Psoas muscle (tissue), 8 donors: ENCODE data around the gene ADGRE1. TPM values are rescaled to one million over a fixed set of nuclear protein-coding genes. Genes with fewer than 3 reads are reported as not detected.

ENCODE experiments used
- ATAC-seq, 4 donors: fragments of 200-7000 bp; cut with Tn5 transposase; one replicate each; pipeline ENCODE4 v1.9.1; 2020; ENCODE audit warnings: moderate library complexity in 3 of 4, mild to moderate bottlenecking in 2 of 4
- DNase-seq, 2 donors: peaks; one replicate each; pipeline ENCODE4 v3.0.0-alpha.2; 2020
- H3K27ac ChIP-seq: fragments of 200-600 bp; one replicate; pipeline ENCODE4 v1.8.0; 2022
- H3K27me3 ChIP-seq, 3 donors: fragments of 200-600 bp in 1 of 3; one replicate each; pipeline versions ENCODE4 v1.6.1 to v1.8.0; 2013 to 2022; ENCODE audit warnings: low read length in 2 of 3, mild to moderate bottlenecking in 2 of 3, moderate library complexity in 1 of 3; ENCODE audit not compliant: insufficient read depth in 3 of 3
- H3K36me3 ChIP-seq, 2 donors: fragments of 200-600 bp in 1 of 2; one replicate each; pipeline versions ENCODE4 v1.6.1 to v1.8.0; 2013 to 2022; ENCODE audit warnings: low read depth in 1 of 2, mild to moderate bottlenecking in 1 of 2, moderate library complexity in 1 of 2; ENCODE audit not compliant: insufficient read depth in 1 of 2
- H3K4me1 ChIP-seq: fragments of 200-600 bp; one replicate; pipeline ENCODE4 v1.8.0; 2022
- H3K4me3 ChIP-seq: fragments of 200-600 bp; one replicate; pipeline ENCODE4 v1.8.0; 2022; ENCODE audit warnings: mild to moderate bottlenecking
- H3K9me3 ChIP-seq: fragments of 200-600 bp; one replicate; pipeline ENCODE4 v1.8.0; 2022
- WGBS, 3 donors: extraction: QIAGEN DNeasy Blood & Tissue Kit; methylation state at CpG; one replicate each; pipeline versions ENCODE4 v1.1.6 to v1.1.7; 2013; 5-methylcytosine and 5-hydroxymethylcytosine counted together
- intact Hi-C, 2 donors: fragments of 100-400 bp; cut with DNase I; formaldehyde crosslinking; loops; one replicate each; pipeline versions ENCODE4 v1.11.0 to v1.14.2; 2022
- long read RNA-seq, 2 donors: library from polyadenylated mRNA; unstranded; transcript quantifications; one replicate each; pipeline ENCODE4 v2.0.0, GENCODE V29; 2021
- polyA plus RNA-seq, 3 donors: library from polyadenylated mRNA; stranded (reverse); fragments of 200-250 nt; gene quantifications; one replicate each; pipeline ENCODE4 v1.2.3, GENCODE V29; 2013
- total RNA-seq, 4 donors: library from RNA; stranded (reverse); fragmentation: NEBNext Ultra II Directional in 2 of 4; extraction: Animal tissue kit (Norgen Biotek cat#: 25700) in 2 of 4; gene quantifications; one replicate each; pipeline versions ENCODE4 v1.2.1 to v1.2.4, GENCODE V29; 2021 to 2023
- TF ChIP-seq, protein P1 (sequence below): fragments of 200-600 bp; IDR thresholded peaks from one replicate; pipeline ENCODE4 v1.8.0; 2022; ENCODE audit warnings: antibody characterized with exemption
- donor health status: healthy with polysubstance abuse.
- donor health status: DM: no; HTN: no; CAD: no; lungs with moderate emphysema.
- donor health status: Bipolar disorder and iron deficiency.
- donor health status: healthy.
- donor health status: DM: yes; HTN: yes; CAD: no.
- donor health status: DM: no; HTN: no; CAD: no.
- donor health status: DM: no; HTN: no; CAD: no.
- donor health status: DM: yes; HTN: yes; CAD: no.

The ADGRE1 gene, protein sequence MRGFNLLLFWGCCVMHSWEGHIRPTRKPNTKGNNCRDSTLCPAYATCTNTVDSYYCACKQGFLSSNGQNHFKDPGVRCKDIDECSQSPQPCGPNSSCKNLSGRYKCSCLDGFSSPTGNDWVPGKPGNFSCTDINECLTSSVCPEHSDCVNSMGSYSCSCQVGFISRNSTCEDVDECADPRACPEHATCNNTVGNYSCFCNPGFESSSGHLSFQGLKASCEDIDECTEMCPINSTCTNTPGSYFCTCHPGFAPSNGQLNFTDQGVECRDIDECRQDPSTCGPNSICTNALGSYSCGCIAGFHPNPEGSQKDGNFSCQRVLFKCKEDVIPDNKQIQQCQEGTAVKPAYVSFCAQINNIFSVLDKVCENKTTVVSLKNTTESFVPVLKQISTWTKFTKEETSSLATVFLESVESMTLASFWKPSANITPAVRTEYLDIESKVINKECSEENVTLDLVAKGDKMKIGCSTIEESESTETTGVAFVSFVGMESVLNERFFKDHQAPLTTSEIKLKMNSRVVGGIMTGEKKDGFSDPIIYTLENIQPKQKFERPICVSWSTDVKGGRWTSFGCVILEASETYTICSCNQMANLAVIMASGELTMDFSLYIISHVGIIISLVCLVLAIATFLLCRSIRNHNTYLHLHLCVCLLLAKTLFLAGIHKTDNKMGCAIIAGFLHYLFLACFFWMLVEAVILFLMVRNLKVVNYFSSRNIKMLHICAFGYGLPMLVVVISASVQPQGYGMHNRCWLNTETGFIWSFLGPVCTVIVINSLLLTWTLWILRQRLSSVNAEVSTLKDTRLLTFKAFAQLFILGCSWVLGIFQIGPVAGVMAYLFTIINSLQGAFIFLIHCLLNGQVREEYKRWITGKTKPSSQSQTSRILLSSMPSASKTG
- total RNA-seq (under 1 TPM in 2 of 4 donors, not detected in 2; 0.39 to 0.42 TPM), polyA plus RNA-seq (under 1 TPM in 2 of 3 donors, not detected in 1; 0.03 to 0.04 TPM)
- long read RNA-seq, donor 1: 0 reads
- long read RNA-seq, donor 2: 0 reads

DNA sequence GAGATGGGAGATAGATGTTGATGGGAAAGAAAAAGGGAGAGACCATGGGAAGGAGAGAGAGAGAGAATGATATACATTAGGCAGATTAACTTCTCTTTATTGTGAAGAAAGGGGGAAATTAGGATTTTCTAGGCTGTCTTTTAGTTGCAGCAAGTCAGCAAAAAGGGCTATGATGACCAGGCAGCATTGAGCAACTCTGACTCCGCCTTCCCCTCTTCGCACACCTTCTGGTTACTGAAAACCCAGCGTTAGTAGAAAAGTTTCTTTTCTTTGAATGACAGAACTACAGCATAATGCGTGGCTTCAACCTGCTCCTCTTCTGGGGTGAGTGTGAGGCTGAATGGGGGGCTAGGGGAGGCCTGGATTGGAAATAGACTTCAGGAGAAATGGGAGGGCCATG, at the start of gene ADGRE1:
ADGRE1 (plus strand) TSS at position 264 of the 400 bp plus-strand sequence; CDS start at position 294, 30 bp downstream.
- peaks cover 0 to 3% (median 2%) of the 10 kb centered on the region in 3 donors for H3K27me3 ChIP-seq
- TF ChIP-seq, protein P1, sequence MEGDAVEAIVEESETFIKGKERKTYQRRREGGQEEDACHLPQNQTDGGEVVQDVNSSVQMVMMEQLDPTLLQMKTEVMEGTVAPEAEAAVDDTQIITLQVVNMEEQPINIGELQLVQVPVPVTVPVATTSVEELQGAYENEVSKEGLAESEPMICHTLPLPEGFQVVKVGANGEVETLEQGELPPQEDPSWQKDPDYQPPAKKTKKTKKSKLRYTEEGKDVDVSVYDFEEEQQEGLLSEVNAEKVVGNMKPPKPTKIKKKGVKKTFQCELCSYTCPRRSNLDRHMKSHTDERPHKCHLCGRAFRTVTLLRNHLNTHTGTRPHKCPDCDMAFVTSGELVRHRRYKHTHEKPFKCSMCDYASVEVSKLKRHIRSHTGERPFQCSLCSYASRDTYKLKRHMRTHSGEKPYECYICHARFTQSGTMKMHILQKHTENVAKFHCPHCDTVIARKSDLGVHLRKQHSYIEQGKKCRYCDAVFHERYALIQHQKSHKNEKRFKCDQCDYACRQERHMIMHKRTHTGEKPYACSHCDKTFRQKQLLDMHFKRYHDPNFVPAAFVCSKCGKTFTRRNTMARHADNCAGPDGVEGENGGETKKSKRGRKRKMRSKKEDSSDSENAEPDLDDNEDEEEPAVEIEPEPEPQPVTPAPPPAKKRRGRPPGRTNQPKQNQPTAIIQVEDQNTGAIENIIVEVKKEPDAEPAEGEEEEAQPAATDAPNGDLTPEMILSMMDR: no peak
- no peak within 1 kb of the TSS for H3K27ac ChIP-seq
- no peaks in the 10 kb centered on the region for H3K36me3 ChIP-seq
- WGBS, 3 donors: 62 to 79% (median 67%) methylated on average over 4 of the region's 4 CpGs
- H3K9me3 ChIP-seq: no peaks in the 10 kb centered on the region
- H3K4me1 ChIP-seq: no peaks in the 10 kb centered on the region
- intact Hi-C loops: no loop called here
- no peak within 1 kb of the TSS for H3K4me3 ChIP-seq
- DNase-seq: no peak
- ATAC-seq: no peak

DNA sequence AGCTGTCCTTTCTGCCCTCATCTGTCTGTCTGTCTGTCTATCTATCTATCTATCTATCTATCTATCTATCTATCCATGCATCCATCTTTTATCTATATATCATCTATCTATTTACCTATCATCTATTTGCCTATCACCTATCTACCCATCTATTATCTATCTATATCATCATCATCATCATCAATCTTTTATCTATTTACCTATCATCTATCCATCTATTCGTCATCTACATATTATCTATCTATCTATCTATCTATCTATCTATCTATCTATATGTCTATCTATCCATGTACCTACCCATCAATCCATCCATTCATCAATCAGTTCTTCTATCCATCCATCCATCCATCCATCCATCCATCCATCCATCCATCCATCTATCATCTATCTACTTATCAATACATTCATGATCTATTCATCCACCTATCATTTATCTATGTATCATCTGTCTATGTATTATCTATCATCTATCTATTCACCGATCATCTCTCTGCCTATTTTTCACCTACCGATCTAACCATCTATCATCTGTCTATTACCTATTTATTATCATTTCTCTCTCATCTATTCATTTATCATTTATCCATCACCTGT, 49.2 kb upstream of the ADGRE1 start:
- no peaks in the 10 kb centered on the region for H3K9me3 ChIP-seq
- intact Hi-C loops: no loop called here
- no peaks in the 10 kb centered on the region for H3K27me3 ChIP-seq
- TF ChIP-seq, protein P1: no peak
- no peak overlapping the region for H3K4me3 ChIP-seq
- no peaks in the 10 kb centered on the region for H3K36me3 ChIP-seq
- ATAC-seq (no peak), DNase-seq (no peak)
- WGBS, 3 donors: 82 to 87% (median 82%) methylated on average over 3 of the region's 3 CpGs
- no peaks in the 10 kb centered on the region for H3K4me1 ChIP-seq
- no peak overlapping the region for H3K27ac ChIP-seq

DNA sequence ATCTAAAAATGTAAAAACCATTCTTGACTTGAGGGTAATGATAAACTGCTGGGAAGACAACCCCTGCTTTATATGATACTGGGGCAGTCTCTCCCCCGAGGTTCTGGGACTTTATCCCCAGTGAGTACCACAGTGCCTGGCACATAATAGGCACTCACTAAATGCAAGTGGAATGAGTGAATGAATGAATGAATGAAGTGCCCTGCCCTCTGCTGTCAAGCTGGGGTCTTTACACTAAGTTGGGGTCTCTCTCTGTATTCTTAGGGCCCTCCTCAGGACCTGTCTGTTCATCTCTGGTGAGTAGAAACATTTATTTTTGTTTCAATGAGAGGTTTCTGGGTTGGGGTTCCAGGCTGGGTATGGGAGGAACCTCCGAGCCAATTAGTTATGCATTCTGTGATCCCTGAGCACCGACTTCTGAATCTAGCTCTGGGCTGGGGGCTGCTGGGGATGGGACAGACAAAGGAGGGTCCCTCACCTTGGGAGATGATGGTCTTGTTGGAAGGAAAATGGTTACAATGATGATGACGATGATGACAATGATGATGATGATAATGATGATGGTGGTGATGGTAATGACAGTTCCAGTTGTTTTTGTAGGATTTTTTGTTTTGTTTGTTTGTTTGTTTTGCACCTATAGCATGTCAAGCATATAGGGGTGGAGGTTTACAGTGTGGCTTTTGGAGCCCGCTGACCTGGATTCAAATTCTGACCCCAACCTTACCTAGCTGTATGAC, 44.3 kb upstream of the ADGRE1 start:
- no peak overlapping the region for H3K27ac ChIP-seq
- DNase-seq: no peak
- no peak overlapping the region for H3K4me3 ChIP-seq
- H3K4me1 ChIP-seq: no peaks in the 10 kb centered on the region
- H3K27me3 ChIP-seq: no peaks in the 10 kb centered on the region
- H3K9me3 ChIP-seq: no peaks in the 10 kb centered on the region
- 58 to 63% (median 58%) methylated on average over 5 of the region's 5 CpGs for WGBS, 3 donors
- H3K36me3 ChIP-seq: no peaks in the 10 kb centered on the region
- TF ChIP-seq, protein P1: no peak
- no peak for ATAC-seq
- intact Hi-C loops: no loop called here

DNA sequence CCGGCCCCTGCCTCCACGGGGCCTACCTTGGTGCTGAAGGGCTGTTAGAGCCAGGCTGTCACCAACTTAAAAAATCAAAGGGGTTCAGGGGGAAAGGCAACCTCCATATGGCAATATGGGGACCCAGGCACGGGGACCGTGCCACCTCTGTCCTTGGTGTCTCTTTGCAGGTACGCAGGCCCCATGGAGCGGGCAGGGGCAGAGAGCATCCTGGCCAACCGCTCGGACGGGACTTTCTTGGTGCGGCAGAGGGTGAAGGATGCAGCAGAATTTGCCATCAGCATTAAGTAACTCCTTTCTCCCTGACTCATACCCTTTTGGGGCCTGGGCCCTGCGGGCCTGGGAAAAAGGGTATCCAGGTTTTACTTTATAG, 39.6 kb upstream of the ADGRE1 start:
- Histone ChIP-seq H3K27ac (no peak overlapping the region), H3K27me3 (peaks cover 0 to 3% (median 0%) of the 10 kb centered on the region in 3 donors), H3K36me3 (no peaks in the 10 kb centered on the region), H3K9me3 (no peaks in the 10 kb centered on the region), H3K4me1 (no peaks in the 10 kb centered on the region), H3K4me3 (no peak overlapping the region)
- TF ChIP-seq, protein P1: no peak
- ATAC-seq (no peak), DNase-seq (no peak)
- intact Hi-C loops: no loop called here
- 88 to 92% (median 91%) methylated on average over 11 of the region's 11 CpGs for WGBS, 3 donors
